ENCODE data around the gene LTBP4.
A peak's percentile ranks its signal among the peaks of the same experiment; 100 is the strongest.
"Not testable (repeated sequence)": the region's sequence is repeated elsewhere in the genome, so short reads cannot be mapped to it uniquely, and the experiment has no call there.

LTBP4 gene, protein sequence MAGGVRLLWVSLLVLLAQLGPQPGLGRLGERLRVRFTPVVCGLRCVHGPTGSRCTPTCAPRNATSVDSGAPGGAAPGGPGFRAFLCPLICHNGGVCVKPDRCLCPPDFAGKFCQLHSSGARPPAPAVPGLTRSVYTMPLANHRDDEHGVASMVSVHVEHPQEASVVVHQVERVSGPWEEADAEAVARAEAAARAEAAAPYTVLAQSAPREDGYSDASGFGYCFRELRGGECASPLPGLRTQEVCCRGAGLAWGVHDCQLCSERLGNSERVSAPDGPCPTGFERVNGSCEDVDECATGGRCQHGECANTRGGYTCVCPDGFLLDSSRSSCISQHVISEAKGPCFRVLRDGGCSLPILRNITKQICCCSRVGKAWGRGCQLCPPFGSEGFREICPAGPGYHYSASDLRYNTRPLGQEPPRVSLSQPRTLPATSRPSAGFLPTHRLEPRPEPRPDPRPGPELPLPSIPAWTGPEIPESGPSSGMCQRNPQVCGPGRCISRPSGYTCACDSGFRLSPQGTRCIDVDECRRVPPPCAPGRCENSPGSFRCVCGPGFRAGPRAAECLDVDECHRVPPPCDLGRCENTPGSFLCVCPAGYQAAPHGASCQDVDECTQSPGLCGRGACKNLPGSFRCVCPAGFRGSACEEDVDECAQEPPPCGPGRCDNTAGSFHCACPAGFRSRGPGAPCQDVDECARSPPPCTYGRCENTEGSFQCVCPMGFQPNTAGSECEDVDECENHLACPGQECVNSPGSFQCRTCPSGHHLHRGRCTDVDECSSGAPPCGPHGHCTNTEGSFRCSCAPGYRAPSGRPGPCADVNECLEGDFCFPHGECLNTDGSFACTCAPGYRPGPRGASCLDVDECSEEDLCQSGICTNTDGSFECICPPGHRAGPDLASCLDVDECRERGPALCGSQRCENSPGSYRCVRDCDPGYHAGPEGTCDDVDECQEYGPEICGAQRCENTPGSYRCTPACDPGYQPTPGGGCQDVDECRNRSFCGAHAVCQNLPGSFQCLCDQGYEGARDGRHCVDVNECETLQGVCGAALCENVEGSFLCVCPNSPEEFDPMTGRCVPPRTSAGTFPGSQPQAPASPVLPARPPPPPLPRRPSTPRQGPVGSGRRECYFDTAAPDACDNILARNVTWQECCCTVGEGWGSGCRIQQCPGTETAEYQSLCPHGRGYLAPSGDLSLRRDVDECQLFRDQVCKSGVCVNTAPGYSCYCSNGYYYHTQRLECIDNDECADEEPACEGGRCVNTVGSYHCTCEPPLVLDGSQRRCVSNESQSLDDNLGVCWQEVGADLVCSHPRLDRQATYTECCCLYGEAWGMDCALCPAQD (N-terminal part only)

DNA sequence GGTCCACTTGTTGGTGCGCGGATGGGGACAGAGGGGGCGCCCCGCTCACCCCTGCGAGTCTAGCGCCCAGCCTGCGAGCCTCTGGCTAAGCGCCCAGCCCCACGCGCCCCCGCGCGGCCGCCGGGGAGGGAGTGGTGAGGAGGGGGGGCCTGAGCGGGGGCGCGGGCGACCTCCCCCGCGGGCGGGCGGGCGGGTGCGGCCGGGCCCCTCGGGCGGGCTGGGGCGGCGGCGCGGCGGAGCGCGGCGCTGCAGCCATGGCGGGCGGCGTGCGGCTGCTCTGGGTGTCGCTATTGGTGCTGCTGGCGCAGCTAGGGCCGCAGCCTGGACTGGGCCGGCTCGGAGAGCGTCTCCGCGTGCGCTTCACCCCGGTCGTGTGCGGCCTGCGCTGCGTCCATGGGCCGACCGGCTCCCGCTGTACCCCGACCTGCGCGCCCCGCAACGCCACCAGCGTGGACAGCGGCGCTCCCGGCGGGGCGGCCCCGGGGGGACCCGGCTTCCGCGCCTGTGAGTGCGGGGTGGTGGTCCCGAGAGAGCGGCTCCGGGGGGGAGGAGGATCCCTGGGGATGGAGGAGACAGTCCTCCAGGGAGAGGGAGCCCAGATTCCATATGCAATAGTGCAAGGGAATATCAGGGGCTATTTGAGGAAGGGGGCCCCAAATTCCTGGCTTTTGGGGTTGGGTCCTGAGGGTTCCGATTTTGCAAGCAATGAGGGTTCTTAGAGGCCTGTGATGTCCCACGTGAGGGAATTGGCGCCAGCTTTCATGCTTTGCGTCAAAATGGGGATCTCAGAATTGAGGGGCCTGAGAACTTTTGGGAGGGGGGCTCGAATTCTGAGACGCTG lies at the start of gene LTBP4:
Gene LTBP4 (plus strand): TSS at position 236 of the 841 bp plus-strand sequence. CDS start 19 bp downstream, at position 255.
- peak; percentile 21 for DNase-seq (ENCODE audit: low spot score)

DNA sequence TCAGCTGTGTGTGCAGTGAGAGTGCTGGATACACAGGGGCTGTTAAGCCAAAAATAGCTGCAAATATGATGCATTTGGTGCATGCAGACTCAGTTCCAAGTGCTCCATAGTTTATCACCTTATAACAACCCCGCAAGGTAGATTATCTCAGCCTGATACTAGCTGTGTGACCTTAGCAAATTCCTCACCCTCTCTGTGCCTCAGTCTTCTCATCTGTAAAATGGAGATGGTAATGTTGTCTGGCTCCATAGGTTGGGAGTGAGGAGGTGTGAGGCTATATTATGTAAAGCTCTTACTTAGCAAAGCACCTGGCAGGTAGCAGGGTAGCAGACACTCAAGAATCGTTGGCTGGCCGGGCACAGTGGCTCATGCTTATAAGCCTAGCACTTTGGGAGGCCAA lies 48.3 kb upstream of the LTBP4 start:
- DNase-seq (ENCODE audit: low spot score) = no peak

DNA sequence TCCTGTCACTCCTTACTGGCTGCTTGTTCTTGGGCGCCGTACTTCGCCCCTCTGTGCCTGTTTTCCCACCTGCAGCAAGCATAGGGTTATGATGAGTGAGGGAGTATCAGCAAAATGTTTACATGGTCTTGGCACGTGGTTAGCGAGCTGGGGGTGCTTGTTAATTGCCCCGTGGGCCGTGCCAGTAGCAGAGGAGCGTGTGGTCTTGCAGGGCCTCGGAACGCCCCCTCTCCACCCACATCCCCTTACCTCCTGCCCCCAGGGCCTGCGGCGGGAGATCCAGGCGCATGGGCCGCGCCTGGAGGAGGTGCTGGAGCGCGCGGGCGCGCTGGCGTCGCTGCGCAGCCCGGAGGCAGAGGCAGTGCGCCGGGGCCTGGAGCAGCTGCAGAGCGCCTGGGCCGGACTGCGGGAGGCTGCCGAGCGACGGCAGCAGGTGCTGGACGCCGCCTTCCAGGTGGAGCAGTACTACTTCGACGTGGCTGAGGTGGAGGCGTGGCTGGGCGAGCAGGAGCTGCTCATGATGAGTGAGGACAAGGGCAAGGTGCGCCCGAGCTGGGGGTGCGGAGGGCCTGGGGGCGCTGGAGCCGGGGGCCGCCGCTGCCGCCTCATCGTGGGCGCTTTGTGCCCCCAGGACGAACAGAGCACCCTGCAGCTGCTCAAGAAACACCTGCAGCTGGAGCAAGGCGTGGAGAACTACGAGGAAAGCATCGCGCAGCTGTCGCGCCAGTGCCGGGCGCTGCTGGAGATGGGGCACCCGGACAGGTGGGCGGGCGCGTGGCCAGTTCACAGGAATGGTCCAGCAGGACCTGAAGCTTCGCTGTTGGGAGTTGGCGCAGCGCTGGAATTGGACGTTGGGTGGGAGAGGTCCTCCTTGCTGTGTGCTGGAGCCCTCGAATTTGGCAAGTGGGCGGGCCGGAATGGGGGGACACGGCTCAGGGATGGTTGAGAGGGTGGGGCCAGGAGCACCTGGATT lies 47.0 kb upstream of the LTBP4 start:
- no peak for DNase-seq (ENCODE audit: low spot score)

DNA sequence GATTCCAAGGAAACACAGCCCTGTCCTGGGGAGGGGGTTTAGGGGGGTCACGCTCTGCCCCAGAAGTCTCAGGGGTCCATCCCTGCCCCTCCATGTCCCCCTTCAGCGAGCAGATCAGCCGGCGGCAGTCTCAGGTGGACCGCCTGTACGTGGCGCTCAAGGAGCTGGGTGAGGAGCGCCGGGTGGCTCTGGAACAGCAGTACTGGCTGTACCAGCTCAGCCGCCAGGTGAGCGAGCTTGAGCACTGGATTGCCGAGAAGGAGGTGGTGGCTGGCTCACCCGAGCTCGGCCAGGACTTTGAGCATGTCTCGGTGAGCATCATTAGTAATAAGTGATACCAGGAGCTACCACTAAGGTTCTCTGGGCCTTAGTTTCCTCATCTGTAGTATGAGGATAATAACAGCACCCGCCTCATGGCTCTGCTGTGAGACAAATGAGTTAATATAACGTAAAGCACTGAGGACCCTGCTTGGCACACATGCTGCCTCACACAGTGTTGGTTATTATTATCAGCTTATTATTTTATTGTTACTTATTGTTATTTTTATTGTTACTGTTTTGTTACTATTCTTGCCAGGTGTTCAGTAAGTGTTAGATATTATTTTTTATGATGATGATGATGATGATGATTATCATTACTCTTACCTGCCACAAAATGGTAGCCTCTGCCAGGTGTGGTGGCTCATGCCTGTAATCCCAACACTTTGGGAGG lies 45.0 kb upstream of the LTBP4 start:
- DNase-seq (ENCODE audit: low spot score) = no peak

DNA sequence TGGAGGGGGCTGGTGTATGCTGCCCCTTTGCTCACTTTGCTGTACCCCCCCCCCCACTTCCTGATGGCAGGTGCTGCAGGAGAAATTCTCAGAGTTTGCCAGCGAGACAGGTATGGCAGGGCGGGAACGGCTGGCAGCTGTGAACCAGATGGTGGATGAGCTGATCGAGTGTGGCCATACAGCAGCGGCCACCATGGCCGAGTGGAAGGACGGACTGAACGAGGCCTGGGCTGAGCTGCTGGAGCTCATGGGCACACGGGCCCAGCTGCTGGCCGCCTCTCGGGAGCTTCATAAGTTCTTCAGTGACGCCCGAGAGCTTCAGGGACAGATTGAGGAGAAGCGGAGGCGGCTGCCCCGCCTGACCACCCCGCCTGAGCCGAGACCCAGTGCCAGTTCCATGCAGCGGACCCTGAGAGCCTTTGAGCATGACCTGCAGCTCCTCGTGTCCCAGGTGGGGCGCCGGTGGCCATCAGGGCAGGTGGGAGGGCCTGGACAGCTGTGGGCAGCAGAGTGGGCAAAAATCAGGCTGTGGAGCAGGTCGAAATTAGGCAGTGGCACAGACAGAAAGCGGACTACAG lies 44.1 kb upstream of the LTBP4 start:
- no peak for DNase-seq (ENCODE audit: low spot score)

DNA sequence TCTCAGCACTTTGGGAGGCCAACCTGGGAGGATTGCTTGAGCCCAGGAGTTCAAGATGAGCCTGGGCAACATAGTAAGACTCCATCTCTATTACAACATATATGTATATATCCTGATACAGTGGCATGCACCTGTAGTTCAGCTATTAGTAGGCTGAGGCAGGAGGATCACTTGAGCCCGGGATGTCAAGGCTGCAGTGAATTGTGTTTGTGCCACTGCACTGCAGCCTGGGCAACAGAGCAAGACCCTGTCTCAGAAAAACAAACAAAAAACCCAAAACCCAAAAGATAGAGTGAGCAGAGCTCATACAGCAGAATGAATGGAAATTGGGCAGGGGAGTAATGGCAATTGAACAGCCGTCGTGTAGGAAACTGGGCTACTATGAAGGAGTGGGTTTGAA lies 41.8 kb upstream of the LTBP4 start:
- DNase-seq (ENCODE audit: low spot score) = no peak

DNA sequence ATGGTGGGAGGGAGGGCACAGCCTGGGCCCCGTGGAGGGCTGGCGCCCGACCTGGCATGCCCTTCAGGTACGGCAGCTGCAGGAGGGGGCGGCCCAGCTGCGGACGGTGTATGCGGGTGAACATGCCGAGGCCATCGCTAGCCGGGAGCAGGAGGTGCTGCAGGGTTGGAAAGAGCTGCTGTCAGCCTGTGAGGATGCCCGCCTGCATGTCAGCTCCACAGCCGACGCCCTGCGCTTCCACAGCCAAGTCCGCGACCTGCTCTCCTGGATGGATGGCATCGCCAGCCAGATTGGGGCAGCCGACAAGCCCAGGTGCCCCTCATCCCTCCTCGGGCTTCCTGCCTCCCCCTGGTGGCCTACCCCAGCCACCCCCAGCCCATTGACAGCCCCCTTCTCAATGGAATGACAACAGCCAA lies 41.1 kb upstream of the LTBP4 start:
- DNase-seq (ENCODE audit: low spot score) = no peak

DNA sequence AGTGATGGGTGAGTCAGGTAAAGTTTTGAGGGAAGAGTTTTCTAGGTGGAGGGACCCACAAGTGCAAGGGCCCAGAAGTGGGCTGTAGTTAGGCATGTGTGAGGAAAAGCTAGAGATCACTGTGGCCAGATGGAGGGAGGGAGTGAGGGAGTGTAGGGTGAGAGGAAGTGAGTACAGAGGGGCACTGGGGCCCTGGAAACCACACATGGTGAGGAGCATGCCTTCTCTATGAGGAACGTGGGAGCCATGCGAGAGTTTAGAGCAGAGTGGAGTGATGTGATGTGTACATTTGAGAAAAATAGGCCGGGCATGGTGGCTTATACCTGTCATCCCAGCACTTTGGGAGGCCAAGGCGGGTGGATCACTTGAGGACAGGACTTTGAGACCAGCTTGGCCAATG lies 39.2 kb upstream of the LTBP4 start:
- no peak for DNase-seq (ENCODE audit: low spot score)

DNA sequence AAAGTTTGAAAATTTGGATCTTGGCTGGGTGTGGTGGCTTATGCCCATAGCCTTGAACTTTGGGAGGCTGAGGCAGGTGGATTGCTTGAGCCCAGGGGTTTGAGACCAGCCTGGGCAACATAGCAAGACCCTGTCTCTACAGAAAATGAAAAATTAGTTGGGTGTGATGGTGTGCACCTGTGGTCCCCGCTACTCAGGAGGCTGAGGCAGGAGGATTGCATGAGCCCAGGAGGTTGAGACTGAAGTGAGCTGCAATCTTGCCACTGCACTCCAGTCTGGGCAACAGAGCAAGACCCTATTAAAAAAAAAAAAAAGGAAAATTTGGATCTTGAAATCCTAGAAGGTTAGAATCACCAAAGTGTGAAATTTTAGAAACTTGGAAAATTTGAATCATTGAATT lies 36.6 kb upstream of the LTBP4 start:
- DNase-seq (ENCODE audit: low spot score) = not testable (repeated sequence)

DNA sequence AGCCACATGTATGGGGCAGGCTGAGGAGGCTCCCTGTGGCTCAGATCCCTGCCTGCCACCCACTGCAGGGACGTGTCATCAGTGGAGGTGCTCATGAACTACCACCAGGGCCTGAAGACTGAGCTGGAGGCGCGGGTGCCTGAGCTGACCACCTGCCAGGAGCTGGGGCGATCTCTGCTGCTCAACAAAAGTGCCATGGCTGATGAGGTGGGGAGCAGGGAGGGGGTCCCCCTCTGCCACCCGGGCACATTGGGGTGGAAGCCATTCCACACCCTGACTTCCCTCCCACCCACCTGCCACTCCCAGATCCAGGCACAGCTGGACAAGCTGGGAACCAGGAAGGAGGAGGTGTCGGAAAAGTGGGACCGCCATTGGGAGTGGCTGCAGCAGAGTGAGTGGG lies 35.8 kb upstream of the LTBP4 start:
- no peak for DNase-seq (ENCODE audit: low spot score)

DNA sequence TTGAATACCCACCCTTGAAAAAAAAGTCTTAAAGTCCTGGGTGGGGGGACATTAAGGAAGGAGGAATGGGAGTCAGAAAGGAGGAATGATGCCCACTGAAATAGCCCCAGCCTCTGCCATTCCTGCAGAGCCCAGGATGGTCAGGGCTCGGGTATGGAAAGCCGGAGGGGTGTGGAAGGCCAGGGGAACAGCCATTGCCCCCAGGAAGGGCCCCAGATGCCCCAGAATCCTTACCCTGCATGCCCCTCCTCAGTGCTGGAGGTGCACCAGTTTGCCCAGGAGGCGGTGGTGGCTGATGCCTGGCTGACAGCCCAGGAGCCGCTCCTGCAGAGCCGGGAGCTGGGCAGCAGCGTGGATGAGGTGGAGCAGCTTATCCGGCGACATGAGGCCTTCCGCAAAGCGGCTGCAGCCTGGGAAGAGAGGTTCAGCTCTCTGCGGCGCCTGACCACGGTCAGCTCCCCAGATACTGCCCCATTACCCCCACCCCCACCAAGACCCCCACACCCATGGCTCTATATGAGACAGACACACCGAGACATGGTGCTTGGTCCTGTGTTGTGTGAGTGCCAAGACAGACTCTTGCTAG lies 35.2 kb upstream of the LTBP4 start:
- no peak for DNase-seq (ENCODE audit: low spot score)

DNA sequence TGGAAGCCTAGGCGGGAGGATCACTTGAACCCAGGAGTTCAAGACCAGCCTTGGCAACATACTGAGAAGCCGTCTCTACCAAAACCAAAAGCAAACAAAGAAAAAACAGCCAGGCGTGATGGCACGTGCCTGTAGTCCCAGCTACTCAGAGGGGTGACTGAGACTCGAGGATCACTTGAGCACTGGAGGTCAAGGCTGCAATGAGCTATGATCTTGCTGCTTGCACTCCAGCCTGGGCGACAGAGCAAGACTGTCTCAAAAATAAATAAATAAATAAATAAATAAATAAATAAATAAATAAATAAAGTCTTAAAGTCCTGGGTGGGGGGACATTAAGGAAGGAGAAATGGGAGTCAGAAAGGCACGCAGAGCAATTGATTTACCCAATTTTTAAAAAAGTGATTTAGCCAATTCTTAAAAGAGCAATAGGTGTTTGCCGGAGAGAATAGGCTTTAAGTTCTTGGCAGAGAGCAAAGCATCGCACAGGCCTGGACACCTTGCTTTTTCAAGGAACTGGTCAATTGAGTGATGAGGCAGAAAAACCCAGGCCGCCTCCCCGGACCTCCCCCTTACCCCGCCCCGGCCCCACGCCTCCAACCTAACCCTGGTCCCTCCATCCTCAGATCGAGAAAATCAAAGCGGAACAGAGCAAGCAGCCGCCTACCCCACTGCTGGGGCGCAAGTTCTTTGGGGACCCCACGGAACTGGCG lies 34.0 kb upstream of the LTBP4 start:
- no peak for DNase-seq (ENCODE audit: low spot score)

DNA sequence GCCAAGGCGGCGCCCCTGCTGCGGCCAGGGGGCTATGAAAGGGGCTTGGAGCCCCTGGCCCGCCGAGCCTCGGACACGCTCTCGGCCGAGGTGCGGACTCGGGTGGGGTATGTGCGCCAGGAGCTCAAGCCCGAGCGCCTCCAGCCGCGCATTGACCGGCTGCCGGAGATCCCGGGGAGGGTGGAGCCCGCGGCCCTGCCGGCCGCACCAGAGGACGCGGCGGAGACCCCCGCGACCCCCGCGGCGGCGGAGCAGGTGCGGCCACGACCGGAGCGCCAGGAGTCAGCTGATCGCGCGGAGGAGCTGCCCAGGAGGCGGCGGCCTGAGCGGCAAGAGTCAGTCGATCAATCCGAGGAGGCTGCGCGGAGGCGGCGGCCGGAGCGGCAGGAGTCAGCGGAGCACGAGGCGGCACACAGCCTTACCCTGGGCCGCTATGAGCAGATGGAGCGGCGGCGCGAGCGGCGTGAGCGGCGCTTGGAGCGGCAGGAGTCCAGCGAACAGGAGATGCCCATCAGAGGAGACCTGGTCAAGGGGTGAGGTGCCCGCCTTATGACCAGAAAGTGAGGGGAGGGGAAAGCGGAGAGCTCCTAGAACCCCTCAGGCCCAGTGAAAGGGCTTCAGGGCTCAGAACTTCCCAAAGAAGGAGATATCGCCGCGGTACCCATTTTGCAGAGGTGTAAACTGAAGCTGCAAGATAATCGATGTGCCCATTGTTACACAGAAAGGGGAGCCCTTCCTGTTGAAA lies 33.2 kb upstream of the LTBP4 start:
- DNase-seq (ENCODE audit: low spot score) = no peak

DNA sequence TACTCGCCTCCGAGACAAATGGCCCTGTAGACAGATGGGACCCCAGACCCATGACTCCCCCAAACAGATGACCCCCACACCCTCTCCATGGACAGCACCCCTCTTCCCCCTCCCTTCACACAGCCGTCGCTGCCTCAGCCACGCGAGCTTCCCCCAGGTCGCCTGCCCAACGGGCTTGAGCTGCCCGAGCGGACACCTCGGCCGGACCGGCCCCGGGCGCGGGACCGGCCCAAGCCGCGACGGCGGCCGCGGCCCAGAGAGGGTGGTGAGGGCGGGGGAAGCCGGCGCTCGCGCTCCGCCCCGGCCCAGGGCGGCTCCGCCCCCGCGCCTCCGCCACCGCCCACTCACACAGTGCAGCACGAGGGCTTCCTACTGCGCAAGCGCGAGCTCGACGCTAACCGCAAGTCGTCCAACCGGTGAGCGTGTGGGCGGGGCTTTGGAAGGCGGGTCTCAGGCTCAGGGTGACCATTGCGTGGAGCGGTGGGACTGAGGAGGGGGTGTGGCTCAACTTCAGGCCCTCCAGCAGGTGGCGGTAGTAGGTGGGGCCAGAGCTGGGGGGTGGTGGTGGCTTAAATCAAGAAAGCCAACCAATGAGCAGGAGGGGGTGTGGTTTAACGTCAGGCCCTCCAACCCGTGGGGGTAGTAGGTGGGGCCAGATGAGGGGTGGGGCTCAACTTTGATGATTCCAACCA lies 30.7 kb upstream of the LTBP4 start:
- peak; percentile 99 for DNase-seq (ENCODE audit: low spot score)

DNA sequence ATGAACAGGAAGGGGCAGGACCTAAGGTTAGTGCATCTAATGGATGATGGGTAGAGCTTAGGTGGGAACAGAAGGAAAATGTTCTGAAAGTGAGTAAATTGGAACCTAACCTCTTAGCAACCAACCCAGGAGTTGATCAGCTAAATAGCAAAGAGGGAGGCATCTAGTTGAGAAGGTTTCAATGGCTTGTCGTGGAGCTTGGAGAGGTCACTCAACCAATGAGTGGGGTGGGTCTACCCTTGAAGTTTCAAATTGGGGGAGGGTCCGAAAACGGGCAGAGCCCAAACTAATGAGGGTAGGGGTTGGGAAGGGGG lies 30.2 kb upstream of the LTBP4 start:
- DNase-seq (ENCODE audit: low spot score) = no peak

DNA sequence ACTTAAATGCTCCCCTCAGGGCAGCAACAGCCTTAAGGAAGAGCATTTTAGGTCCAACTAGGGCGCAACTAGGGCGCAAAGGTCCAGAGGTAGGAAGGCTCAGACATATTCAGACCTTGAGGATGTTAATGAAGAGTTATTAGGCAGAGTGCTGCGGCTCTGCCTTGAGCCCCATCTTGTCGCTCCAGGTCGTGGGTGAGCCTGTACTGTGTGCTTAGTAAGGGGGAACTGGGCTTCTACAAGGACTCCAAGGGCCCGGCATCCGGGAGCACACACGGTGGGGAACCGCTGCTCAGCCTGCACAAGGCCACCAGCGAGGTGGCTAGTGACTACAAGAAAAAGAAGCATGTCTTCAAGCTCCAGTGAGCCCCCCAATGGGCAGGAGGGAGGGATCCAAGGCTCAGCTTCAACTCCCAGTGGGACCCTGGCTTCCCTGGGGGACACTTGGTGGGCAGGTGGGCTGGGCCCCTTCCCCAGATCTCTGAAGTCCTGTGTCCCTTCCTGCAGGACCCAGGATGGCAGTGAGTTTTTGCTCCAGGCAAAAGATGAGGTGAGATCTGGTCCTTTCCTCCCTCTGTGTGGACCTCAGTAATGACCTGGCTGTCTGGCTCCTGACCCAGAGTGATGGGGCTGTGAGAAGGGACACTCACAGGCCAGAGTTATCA lies 29.2 kb upstream of the LTBP4 start:
- DNase-seq (ENCODE audit: low spot score) = no peak

Data from kidney tubule cell (primary cell).